ENCODE measurements around the gene CD48. TPM values are rescaled to one million over a fixed set of nuclear protein-coding genes. Genes with fewer than 3 reads are reported as not detected.

The CD48 gene, protein sequence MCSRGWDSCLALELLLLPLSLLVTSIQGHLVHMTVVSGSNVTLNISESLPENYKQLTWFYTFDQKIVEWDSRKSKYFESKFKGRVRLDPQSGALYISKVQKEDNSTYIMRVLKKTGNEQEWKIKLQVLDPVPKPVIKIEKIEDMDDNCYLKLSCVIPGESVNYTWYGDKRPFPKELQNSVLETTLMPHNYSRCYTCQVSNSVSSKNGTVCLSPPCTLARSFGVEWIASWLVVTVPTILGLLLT
- total RNA-seq (208 TPM), polyA plus RNA-seq (157 TPM)
- long read RNA-seq, donor 1, transcript CD48-202 (4 exons, 1,126 nt): minor isoform, 5 of 16 reads
- long read RNA-seq, donor 1, transcript CD48-203 (3 exons, 1,500 nt): minor isoform, 5 of 16 reads
- long read RNA-seq, donor 1, transcript CD48-201 (2 exons, 1,793 nt): major isoform, 6 of 16 reads
- long read RNA-seq, donor 1, partial matches to known transcripts: 0 of 16 reads
- long read RNA-seq, donor 1, other reads (novel, unspliced or antisense): 0 of 16 reads
- long read RNA-seq, donor 2, transcript CD48-202 (4 exons, 1,126 nt): major isoform, 105 of 181 reads
- long read RNA-seq, donor 2, transcript CD48-203 (3 exons, 1,500 nt): minor isoform, 28 of 181 reads
- long read RNA-seq, donor 2, transcript CD48-201 (2 exons, 1,793 nt): minor isoform, 43 of 181 reads
- long read RNA-seq, donor 2, partial matches to known transcripts: 5 of 181 reads
- long read RNA-seq, donor 2, other reads (novel, unspliced or antisense): 0 of 181 reads
- long read RNA-seq, donor 3, transcript CD48-202 (4 exons, 1,126 nt): major isoform, 145 of 295 reads
- long read RNA-seq, donor 3, transcript CD48-203 (3 exons, 1,500 nt): minor isoform, 38 of 295 reads
- long read RNA-seq, donor 3, transcript CD48-201 (2 exons, 1,793 nt): minor isoform, 83 of 295 reads
- long read RNA-seq, donor 3, partial matches to known transcripts: 23 of 295 reads
- long read RNA-seq, donor 3, other reads (novel, unspliced or antisense): 6 of 295 reads
- long read RNA-seq, donor 4, transcript CD48-203 (3 exons, 1,500 nt): minor isoform, 15 of 75 reads
- long read RNA-seq, donor 4, transcript CD48-201 (2 exons, 1,793 nt): minor isoform, 11 of 75 reads
- long read RNA-seq, donor 4, transcript CD48-202 (4 exons, 1,126 nt): major isoform, 32 of 75 reads
- long read RNA-seq, donor 4, partial matches to known transcripts: 17 of 75 reads
- long read RNA-seq, donor 4, other reads (novel, unspliced or antisense): 0 of 75 reads
- long read RNA-seq, donor 5, transcript CD48-202 (4 exons, 1,126 nt): major isoform, 136 of 354 reads
- long read RNA-seq, donor 5, transcript CD48-201 (2 exons, 1,793 nt): minor isoform, 113 of 354 reads
- long read RNA-seq, donor 5, transcript CD48-203 (3 exons, 1,500 nt): minor isoform, 48 of 354 reads
- long read RNA-seq, donor 5, partial matches to known transcripts: 57 of 354 reads
- long read RNA-seq, donor 5, other reads (novel, unspliced or antisense): 0 of 354 reads
- long read RNA-seq, donor 6, transcript CD48-203 (3 exons, 1,500 nt): minor isoform, 15 of 112 reads
- long read RNA-seq, donor 6, transcript CD48-201 (2 exons, 1,793 nt): minor isoform, 22 of 112 reads
- long read RNA-seq, donor 6, transcript CD48-202 (4 exons, 1,126 nt): major isoform, 69 of 112 reads
- long read RNA-seq, donor 6, partial matches to known transcripts: 6 of 112 reads
- long read RNA-seq, donor 6, other reads (novel, unspliced or antisense): 0 of 112 reads
- long read RNA-seq, donor 7, transcript CD48-201 (2 exons, 1,793 nt): minor isoform, 20 of 105 reads
- long read RNA-seq, donor 7, transcript CD48-202 (4 exons, 1,126 nt): major isoform, 57 of 105 reads
- long read RNA-seq, donor 7, transcript CD48-203 (3 exons, 1,500 nt): minor isoform, 14 of 105 reads
- long read RNA-seq, donor 7, partial matches to known transcripts: 14 of 105 reads
- long read RNA-seq, donor 7, other reads (novel, unspliced or antisense): 0 of 105 reads
- long read RNA-seq, donor 8, transcript CD48-203 (3 exons, 1,500 nt): minor isoform, 6 of 50 reads
- long read RNA-seq, donor 8, transcript CD48-202 (4 exons, 1,126 nt): major isoform, 33 of 50 reads
- long read RNA-seq, donor 8, transcript CD48-201 (2 exons, 1,793 nt): minor isoform, 11 of 50 reads
- long read RNA-seq, donor 8, partial matches to known transcripts: 0 of 50 reads
- long read RNA-seq, donor 8, other reads (novel, unspliced or antisense): 0 of 50 reads
- long read RNA-seq, donor 9, transcript CD48-202 (4 exons, 1,126 nt): major isoform, 41 of 72 reads
- long read RNA-seq, donor 9, transcript CD48-203 (3 exons, 1,500 nt): minor isoform, 14 of 72 reads
- long read RNA-seq, donor 9, transcript CD48-201 (2 exons, 1,793 nt): minor isoform, 17 of 72 reads
- long read RNA-seq, donor 9, partial matches to known transcripts: 0 of 72 reads
- long read RNA-seq, donor 9, other reads (novel, unspliced or antisense): 0 of 72 reads
- long read RNA-seq, donor 10, transcript CD48-201 (2 exons, 1,793 nt): minor isoform, 30 of 120 reads
- long read RNA-seq, donor 10, transcript CD48-202 (4 exons, 1,126 nt): major isoform, 52 of 120 reads
- long read RNA-seq, donor 10, transcript CD48-203 (3 exons, 1,500 nt): minor isoform, 14 of 120 reads
- long read RNA-seq, donor 10, partial matches to known transcripts: 24 of 120 reads
- long read RNA-seq, donor 10, other reads (novel, unspliced or antisense): 0 of 120 reads

DNA sequence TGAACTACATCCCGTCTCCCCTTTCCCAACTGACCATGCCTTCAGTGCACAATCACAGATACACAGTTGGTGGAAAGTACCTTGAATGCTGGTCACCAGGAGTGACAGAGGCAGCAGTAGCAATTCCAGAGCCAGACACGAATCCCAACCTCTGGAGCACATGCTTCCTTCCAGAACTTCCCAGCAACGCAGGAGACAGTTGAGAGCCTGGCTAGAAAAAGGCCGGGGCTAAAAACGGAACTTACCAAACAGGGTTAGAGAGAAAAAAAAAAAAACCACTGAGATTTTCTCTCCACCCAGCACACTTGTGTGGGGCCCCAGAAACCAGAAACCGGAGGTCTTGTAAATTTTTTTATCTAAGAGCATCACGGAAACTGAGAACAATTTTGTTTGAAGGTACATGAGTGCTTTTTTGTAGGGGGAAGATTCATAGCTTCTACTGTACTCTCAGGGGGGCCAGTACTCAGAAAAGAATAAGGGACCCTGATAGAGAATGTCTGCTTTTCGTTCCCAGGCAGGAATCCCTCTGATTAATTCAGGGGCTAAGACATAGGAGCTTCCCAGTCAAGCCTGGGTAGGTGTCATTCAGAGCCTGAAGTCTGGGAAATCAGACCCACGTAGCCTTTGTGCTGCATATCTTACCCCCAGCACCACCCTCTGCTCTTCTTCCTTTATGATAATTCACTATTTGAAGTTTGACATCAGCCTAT is at the start of gene CD48:
CD48 (minus strand) TSS at position 221 of the 710 bp plus-strand sequence; CDS start at position 162, 59 bp downstream.
- H3K4me1 ChIP-seq (ENCODE audit: control insufficient read depth in 2 of 2, insufficient read depth in 2 of 2, low read length in 2 of 2): peaks cover 51 to 68% of the 10 kb centered on the region in 2 donors
- no peaks in the 10 kb centered on the region for H3K9me3 ChIP-seq (ENCODE audit: control insufficient read depth in 2 of 2, insufficient read depth in 1 of 2, low read length in 1 of 2)
- H3K36me3 ChIP-seq (ENCODE audit: control insufficient read depth in 2 of 2, insufficient read depth in 2 of 2, low read length in 1 of 2): peaks cover 0 to 16% of the 10 kb centered on the region in 2 donors
- 3% methylated on average over 9 of the region's 9 CpGs for WGBS
- peak within 1 kb of the TSS; percentile 88 to 89 for H3K4me3 ChIP-seq (ENCODE audit: low read length in 2 of 2)
- H3K27ac ChIP-seq (ENCODE audit: low read depth in 1 of 2, low read length in 1 of 2): peak within 1 kb of the TSS; percentile 95 to 97
- H3K27me3 ChIP-seq (ENCODE audit: control insufficient read depth in 2 of 2, insufficient read depth in 1 of 2, low read length in 1 of 2): no peaks in the 10 kb centered on the region
- peak in 7 of 9 donors; percentile 52 to 91 (median 76) for DNase-seq (ENCODE audit: low read depth in 6 of 9, low spot score in 9 of 9)

DNA sequence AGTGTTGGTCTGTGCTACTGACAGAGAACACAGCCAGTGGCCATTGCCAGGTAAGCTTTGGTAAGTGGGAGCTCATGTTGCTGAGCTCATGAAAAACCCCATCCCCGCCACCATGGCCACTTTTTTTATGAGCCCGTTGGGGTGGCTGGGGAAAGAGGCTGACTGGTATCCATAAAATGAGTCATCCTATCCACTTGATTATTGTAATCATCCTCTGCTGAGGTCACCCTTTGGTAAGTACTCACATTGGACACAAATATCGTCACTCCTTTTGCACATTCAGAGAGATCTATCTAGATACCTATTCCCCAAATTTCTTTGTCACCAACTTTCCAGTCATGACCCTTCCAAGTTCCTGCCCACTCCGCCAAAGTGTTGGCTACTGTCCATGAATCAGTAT is 49.4 kb upstream of the CD48 start:
- 96% methylated on average over 4 of the region's 4 CpGs for WGBS
- no peak overlapping the region for H3K27ac ChIP-seq (ENCODE audit: low read depth in 1 of 2, low read length in 1 of 2)

DNA sequence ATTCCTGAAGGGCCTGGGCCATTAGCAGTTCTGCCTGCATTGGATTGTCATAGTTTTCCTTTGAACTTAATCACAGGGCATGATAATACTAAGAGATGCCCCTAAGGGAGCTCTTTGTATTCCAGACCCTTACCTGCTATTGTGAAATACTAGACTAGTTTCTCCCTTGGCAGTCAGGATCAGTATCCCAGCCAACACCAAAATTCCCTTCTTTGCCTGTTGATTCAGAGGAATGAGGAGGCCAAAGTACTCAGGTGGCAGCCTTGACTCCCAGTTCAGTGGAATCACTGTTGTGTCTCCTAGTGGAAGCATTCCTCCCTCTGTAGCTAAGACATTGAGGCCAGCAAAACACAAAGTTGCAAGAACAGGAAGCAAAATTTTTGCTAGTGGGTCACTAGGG is 48.1 kb upstream of the CD48 start:
- Histone ChIP-seq H3K27ac (ENCODE audit: low read depth in 1 of 2, low read length in 1 of 2) (no peak overlapping the region), H3K36me3 (ENCODE audit: control insufficient read depth in 2 of 2, insufficient read depth in 2 of 2, low read length in 1 of 2) (no peaks in the 10 kb centered on the region), H3K4me3 (ENCODE audit: low read length in 2 of 2) (no peak overlapping the region), H3K4me1 (ENCODE audit: control insufficient read depth in 2 of 2, insufficient read depth in 2 of 2, low read length in 2 of 2) (peaks cover 0 to 3% of the 10 kb centered on the region in 2 donors), H3K9me3 (ENCODE audit: control insufficient read depth in 2 of 2, insufficient read depth in 1 of 2, low read length in 1 of 2) (no peaks in the 10 kb centered on the region), H3K27me3 (ENCODE audit: control insufficient read depth in 2 of 2, insufficient read depth in 1 of 2, low read length in 1 of 2) (no peaks in the 10 kb centered on the region)
- DNase-seq (ENCODE audit: low read depth in 6 of 9, low spot score in 9 of 9): no peak

More for the DNA sequence above, 49.4 kb upstream of the CD48 start:
- no peaks in the 10 kb centered on the region for H3K9me3 ChIP-seq (ENCODE audit: control insufficient read depth in 2 of 2, insufficient read depth in 1 of 2, low read length in 1 of 2)
- no peak for DNase-seq (ENCODE audit: low read depth in 6 of 9, low spot score in 9 of 9)
- H3K27me3 ChIP-seq (ENCODE audit: control insufficient read depth in 2 of 2, insufficient read depth in 1 of 2, low read length in 1 of 2): no peaks in the 10 kb centered on the region
- peaks cover 0 to under 1% of the 10 kb centered on the region in 2 donors for H3K4me1 ChIP-seq (ENCODE audit: control insufficient read depth in 2 of 2, insufficient read depth in 2 of 2, low read length in 2 of 2)
- H3K36me3 ChIP-seq (ENCODE audit: control insufficient read depth in 2 of 2, insufficient read depth in 2 of 2, low read length in 1 of 2): no peaks in the 10 kb centered on the region
- H3K4me3 ChIP-seq (ENCODE audit: low read length in 2 of 2): no peak overlapping the region

DNA sequence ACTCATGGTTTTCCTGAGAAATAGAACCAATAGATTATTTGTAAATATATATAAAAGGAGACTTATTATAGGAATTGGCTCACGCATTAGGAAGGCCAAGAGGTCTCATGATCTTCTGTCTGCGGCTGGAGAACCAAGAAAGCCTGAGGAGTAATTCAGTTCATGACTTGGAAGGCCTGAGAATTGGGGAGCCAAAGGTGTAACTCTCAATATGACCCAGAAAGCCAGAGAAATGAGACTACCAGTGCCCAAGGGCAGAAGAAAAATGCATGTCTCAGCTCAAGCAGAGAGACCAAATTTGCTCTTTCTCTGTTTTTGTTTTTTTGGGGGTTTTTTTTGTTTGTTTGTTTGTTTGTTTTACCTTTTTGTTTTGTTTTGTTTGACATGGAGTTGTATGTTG is 46.9 kb upstream of the CD48 start:
- 97% methylated on average over 2 of the region's 2 CpGs for WGBS
- Histone ChIP-seq H3K27me3 (ENCODE audit: control insufficient read depth in 2 of 2, insufficient read depth in 1 of 2, low read length in 1 of 2) (no peaks in the 10 kb centered on the region), H3K36me3 (ENCODE audit: control insufficient read depth in 2 of 2, insufficient read depth in 2 of 2, low read length in 1 of 2) (no peaks in the 10 kb centered on the region), H3K4me1 (ENCODE audit: control insufficient read depth in 2 of 2, insufficient read depth in 2 of 2, low read length in 2 of 2) (peaks cover 0 to 3% of the 10 kb centered on the region in 2 donors), H3K27ac (ENCODE audit: low read depth in 1 of 2, low read length in 1 of 2) (no peak overlapping the region), H3K9me3 (ENCODE audit: control insufficient read depth in 2 of 2, insufficient read depth in 1 of 2, low read length in 1 of 2) (no peaks in the 10 kb centered on the region), H3K4me3 (ENCODE audit: low read length in 2 of 2) (no peak overlapping the region)
- DNase-seq (ENCODE audit: low read depth in 6 of 9, low spot score in 9 of 9): no peak

DNA sequence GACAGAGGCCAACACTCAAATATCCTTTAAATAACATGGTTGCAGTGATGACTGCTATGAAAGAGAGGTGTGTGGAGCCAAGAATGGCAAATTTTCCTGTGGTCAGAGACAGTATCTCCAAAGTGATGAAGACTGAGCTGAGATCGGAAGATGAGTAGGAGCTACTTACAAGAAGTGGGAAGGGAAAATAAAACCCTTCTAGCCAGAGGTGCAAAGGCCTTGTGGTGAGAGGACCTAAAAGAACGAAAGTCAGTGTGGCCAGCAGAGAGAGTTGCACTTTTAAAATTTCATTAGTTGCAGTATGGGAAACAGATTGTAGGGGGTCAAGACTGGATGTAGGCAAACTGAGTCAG is 45.2 kb upstream of the CD48 start:
- no peak overlapping the region for H3K4me3 ChIP-seq (ENCODE audit: low read length in 2 of 2)
- no peak overlapping the region for H3K27ac ChIP-seq (ENCODE audit: low read depth in 1 of 2, low read length in 1 of 2)
- H3K27me3 ChIP-seq (ENCODE audit: control insufficient read depth in 2 of 2, insufficient read depth in 1 of 2, low read length in 1 of 2): no peaks in the 10 kb centered on the region
- WGBS: 97% methylated on average over 2 of the region's 2 CpGs
- DNase-seq (ENCODE audit: low read depth in 6 of 9, low spot score in 9 of 9): no peak
- H3K9me3 ChIP-seq (ENCODE audit: control insufficient read depth in 2 of 2, insufficient read depth in 1 of 2, low read length in 1 of 2): no peaks in the 10 kb centered on the region
- peaks cover 4 to 8% of the 10 kb centered on the region in 2 donors for H3K4me1 ChIP-seq (ENCODE audit: control insufficient read depth in 2 of 2, insufficient read depth in 2 of 2, low read length in 2 of 2)
- H3K36me3 ChIP-seq (ENCODE audit: control insufficient read depth in 2 of 2, insufficient read depth in 2 of 2, low read length in 1 of 2): no peaks in the 10 kb centered on the region

DNA sequence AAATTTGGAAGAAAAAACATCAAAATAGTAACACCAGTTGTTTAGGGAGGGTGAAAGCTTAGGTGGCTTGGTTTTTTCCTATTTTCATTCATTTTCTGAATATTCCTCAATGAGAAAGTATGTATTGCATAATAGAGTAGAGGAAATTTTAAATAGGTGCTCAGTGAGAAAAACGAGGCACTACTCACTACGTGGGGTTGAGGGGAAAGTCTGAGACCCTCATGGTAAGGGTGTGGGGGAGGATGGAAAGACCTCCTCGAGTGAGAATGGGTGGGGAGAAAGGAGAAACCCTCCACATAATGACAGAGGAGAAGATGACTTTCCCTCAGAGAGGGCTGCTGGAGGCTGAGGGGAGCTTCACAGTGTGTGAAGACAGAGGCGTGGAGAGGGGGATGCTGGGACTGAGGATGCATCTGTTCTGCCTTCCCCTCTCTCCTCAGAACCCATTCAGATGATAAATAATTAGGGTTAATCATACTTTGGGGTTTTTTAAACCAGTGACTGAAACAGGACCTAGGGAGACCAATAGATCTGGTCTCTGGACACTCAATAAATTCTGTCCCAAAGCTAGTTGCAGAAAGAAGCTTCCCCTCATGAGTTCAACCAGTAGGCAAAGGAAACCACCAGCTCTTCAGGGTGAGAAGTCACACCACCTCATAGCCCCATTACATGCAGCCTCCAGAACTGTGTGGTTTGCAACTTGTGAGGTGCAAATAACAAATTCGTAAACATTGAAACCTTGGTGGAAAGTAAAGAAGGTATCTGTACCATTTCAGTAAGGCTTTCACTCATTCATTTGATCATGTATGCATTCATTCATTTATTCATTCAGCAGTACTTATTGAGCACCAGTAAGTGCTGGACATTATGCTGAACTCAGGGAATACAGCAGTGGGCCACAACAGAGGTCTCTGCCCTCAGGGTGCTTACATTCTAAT is 44.6 kb upstream of the CD48 start:
- no peaks in the 10 kb centered on the region for H3K36me3 ChIP-seq (ENCODE audit: control insufficient read depth in 2 of 2, insufficient read depth in 2 of 2, low read length in 1 of 2)
- no peaks in the 10 kb centered on the region for H3K9me3 ChIP-seq (ENCODE audit: control insufficient read depth in 2 of 2, insufficient read depth in 1 of 2, low read length in 1 of 2)
- H3K4me1 ChIP-seq (ENCODE audit: control insufficient read depth in 2 of 2, insufficient read depth in 2 of 2, low read length in 2 of 2): peaks cover 8 to 13% of the 10 kb centered on the region in 2 donors
- DNase-seq (ENCODE audit: low read depth in 6 of 9, low spot score in 9 of 9): no peak
- H3K4me3 ChIP-seq (ENCODE audit: low read length in 2 of 2): no peak overlapping the region
- H3K27ac ChIP-seq (ENCODE audit: low read depth in 1 of 2, low read length in 1 of 2): no peak overlapping the region
- WGBS: 91% methylated on average over 5 of the region's 5 CpGs
- no peaks in the 10 kb centered on the region for H3K27me3 ChIP-seq (ENCODE audit: control insufficient read depth in 2 of 2, insufficient read depth in 1 of 2, low read length in 1 of 2)
